Activated gamma-delta T cell treated with anti-CD3 and anti-CD28 coated beads, Interleukin-2, amount 50 U/mL, for 16 hours (primary cell): ENCODE data around the gene CMBL.
"Not testable (repeated sequence)": the region's sequence is repeated elsewhere in the genome, so short reads cannot be mapped to it uniquely, and the experiment has no call there.

Experiments
- DNase-seq: peaks from one replicate; pipeline ENCODE4 v3.0.0-alpha.2; 2020; ENCODE audit warnings: low read depth

CMBL gene

DNA sequence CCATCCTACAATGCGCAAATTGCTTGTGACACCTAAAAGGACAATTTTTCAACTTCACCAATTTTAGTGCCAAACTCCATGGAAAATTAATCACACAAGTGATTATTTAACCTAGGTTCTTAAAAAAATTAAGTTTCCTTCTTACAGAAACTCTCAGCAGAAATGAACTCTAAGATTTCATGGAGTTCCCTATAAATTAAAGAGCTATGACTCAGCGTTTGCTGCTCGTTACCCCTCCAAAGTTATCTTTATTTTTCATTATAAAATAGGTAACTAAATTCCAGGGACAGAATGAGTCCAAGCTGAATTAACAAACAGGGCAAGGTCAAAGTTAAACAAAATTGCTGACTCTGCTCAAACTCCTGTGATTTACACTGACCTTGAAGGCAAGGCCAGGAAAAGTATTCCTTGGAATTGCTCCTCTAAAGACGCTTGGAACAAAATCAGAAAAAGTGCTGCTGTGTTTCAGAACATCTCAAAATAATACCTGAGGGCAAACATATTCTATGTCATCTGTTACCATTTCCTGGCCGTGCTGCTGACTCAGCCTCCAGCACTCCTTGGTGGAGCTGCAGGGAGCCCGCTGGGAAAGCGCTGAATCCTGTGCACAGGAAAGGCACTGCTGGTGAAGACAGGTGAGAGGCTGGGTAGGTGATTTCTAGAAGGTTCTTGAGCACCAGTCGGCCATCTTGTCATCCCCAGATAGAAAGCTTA lies 2.5 kb upstream of the CMBL start:
- no peak for DNase-seq

DNA sequence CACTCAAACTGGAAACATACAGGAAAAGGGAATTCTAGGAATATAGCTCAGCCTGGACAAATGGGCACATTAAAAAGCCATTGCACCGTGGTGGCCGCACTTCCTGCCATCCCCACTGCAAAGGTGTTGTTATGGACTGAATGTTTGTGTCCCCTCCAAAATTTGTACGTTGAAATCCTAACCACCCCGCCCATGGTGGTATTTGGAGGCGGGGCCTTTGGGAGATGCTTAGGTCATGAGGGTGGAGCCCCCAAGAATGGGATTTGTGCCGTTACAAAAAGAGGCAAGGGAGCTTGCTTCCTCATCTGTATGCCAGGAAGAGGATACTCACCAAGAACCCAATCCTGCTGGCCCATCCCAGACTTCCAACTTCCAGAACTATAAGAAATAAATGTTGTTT lies 1.1 kb upstream of the CMBL start:
- DNase-seq, result no peak

DNA sequence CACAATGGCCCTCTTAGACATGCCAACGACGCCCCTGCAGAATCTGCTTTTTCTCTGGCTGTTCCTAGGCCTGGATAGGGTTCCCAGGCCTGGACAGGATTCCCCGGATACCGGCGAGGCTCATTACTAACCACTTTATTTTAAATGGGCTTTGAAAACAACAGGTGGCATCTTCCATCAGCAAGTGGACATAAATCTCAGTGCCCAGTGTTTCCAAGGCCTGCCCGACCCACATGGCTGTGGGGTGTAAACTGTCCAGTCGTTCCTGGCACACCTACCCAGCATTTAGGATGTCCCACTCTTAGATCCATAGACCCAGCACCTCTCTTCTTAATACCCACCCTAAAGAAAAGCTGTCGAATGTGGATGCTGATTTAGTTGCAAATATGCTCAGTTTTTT lies 896 bp downstream of the CMBL start:
- no peak for DNase-seq

DNA sequence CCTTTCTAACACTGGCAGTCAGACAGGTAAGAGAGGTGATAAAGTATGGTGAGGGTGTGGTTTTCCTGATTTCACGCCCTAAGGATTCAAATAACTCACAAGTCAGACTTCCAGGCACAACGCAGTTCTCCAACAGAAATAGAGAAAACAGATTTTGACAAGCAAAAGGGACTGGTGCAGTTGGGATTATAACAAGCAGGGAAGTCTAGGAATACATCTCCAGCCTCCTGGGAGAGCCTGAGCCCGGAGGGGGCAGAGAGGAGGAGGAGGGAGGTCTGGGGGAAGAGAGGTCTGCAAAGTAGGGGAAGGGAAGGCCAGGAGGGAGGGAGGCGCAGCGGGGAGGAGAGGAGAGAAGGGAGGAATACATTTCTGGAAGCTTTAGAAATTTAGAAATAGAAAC lies 1.6 kb downstream of the CMBL start:
- no peak for DNase-seq

DNA sequence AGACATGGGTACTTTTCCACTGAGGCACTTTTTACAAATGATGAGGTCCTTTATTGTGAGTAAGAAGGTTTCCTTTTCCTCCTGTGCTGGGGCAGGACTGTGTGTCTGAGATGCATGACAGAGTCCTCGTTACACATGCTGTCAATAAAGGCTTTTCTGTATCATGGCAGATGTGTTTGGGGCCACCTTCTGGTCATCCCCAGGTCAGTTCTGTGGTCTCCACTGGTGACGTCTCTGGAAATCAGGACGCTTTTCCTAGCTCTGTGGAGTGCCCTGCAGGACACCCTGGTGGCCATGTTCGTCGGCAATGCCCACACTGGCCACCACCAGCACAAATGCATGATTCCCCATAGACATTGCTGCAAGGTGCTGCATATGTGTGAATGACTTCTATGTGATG lies 2.8 kb downstream of the CMBL start:
- DNase-seq, result no peak

DNA sequence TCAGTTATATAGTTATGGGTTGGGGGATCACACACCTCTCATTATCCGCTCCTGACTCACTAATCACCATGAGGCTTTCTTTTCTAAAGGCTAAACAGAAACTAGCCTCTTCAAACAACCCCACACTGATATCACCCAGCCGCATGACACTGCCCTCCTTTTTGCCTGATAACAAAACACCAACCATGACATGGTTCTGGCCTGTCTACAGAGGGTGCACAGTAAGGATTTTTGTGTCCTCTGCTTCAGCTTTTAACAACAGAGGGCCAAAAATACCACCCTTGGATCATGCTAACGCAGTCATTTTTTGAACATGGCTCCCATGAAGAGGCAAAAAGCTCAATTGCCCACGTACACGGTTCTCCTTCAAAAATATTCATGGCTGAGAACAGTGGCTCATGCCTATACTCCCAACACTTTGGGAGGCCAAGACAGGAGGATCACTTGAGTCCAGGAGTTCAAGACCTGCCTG lies 4.0 kb downstream of the CMBL start:
- no peak for DNase-seq

DNA sequence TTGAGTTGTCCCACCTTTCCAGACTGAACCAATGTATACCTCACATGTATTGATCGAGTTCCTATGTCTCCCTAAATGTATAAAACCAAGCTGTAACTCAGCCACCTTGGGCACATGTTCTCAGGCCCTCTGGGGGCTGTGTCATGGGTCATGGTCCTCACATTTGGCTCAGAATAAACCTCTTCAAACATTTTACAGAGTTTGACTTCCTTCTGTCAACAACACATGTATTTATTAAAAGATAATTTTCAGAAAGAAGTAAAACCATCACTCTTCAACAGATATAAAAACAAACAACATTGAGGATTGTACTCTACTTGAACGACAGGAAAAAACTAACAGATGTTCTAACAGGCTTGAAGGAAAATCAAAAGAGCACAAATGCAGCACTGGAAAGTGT lies 4.5 kb downstream of the CMBL start:
- no peak for DNase-seq

DNA sequence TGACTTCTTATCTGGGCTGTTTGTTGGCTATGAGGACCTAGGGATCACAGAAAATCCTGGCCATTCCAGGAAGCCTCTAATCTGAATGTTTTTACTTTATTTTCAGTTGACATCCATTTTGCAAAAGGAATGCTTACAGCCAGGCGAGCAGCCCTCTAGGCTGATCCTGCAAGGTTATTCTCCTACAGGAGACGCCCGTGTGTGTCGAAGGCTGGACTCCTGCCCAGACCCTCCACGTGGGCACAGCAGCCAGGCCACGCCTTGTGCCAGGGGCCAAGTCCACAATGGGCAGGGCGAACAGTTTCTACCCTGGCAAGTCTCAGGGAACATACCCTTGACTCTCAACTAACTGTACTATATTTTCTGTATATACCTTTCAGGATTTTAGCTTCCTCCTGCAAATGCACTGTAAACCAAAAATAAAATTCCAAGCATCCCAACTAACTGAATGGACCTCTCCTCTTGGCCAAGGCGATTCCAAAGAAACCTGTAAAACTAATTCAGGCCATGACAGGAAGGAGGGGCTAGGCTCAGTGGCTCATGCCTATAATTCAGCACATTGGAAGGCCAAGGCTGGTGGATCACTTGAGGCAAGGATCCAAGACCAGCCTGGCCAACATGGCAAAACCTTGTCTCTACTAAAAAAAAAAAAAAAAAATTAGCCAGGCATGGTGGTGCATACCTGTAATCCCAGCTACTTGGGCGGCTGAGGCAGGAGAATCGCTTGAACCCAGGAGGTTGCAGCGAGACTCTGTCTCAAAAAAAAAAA lies 5.7 kb downstream of the CMBL start:
- no peak for DNase-seq

DNA sequence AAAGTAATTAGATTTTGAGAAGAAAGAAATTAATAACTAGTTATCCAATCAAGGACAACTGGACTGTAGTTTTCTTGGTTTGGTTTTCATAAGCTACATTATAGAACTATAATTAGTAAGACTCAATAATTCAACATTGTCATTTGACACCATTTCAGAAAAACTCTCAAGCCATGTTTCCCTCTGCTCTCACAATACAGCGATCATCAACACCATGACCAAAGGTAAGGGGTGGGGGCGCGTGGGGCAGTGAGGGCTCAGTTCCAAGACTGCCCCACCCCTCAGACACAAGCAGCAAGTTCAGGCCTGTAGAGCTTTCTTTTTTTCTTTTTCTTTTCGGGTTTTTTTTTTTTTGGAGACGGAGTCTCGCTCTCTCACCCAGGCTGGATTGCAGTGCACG lies 6.4 kb downstream of the CMBL start:
- no peak for DNase-seq

DNA sequence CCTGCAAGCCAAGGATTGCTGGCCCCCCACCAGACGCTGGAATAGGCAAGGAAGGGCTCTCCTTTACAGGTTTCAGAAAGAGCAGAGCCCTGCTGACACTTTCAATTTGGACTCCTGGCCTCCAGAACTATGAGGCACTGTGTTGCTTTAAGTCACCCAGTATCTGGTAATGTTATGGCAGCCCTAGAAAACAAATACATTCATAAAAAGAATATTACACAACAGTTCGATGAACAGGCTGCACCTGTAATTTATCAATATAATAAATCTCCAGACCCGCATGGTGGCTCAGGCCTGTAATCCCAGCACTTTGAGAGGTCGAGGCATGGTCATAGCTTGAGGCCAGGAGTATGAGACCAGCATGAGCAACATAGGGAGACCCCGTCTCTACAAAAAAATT lies 7.5 kb downstream of the CMBL start:
- DNase-seq, result no peak

DNA sequence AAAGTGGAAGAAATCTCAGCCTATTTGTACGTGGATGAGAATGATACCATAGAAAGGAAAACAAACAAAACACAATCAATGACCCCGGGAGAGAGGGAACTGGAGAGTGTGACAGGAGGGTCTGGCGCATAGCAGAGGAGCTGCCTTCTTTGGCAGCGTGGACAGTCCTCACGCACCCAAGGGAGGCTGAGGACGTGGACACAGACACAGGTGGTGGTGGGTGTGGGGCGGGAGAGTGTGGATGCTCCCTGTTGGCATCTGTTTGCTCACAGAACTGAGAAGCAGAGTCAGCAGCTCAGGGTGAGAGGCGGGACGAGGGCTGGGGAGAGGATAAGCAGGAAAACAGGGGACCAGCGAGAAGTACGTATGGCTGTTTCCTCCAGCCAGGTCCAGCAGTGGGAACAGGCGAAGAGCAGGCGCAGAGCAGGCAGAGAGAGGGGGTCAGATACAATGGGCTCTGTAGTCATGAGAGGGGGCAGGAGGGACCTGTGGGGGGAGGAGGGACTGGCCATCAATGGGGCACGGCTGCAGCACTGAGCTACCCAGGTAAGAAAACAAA lies 10.0 kb downstream of the CMBL start:
- DNase-seq, result no peak

DNA sequence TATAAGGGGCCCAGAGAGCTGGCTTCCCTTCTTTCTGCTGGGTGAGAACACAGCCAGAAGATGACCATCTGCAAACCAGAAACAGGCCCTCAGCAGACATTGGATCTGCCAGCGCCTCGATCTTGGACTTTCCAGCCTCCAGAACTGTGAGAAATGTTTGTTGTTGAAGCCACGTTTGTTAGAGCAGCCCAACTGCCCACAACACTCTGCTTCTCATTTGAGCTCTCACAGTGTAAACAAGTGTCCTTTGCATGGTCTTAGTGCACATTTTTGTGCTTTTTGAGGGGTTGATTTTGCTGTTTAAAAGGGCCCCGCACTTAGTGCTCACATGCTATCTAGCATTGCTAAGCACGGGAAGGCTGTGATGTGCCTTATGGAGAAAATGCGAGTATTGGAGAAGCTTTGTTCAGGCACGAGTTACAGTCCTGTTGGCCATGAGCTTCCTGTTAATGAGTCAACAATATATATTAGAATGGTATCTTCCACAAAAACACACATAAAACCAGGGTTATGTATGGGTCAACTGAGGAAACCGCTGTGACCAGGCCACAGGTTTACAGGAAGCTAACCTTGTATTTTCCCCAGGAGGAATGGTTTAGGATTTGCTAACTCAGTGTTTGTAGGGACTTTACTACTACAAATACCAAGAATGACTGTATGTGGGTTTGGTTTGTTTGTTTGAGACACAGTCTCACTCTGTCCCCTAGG lies 11.9 kb downstream of the CMBL start:
- no peak for DNase-seq

DNA sequence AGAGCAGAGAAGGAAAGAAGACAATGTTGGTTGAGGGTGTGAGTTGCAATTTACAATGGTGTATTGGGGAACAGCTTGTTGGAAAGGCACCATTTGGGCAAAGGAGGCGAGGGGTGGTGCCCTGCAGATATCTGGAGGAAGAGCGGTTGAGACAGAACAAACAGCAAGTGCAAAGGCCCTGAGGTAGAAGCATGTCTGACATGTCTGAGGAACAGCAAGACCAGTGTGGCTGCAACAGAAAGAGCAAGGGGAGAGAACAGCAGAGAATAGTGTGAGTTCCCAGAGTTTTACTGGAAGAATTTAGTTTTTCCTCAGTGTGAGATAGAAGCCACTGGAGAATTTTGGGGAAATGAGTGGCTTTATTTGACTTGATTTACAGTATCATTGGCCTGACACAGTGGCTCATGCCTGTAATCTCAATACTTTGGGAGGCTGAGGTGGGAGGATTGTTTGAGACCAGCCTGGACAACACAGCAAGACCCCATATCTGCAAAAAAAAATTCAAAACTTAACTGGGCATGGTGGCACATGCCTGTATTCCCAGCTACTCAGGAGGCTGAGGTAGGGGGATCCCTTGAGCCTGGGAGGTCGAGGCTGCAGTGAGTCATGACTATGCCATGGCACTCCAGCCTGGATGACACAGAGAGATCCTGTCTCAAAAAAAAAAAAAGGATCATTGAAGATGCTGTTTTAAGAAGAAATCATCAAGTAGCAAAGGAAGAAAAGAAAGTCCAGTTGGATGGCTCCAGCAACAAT lies 13.6 kb downstream of the CMBL start:
- DNase-seq, result no peak

DNA sequence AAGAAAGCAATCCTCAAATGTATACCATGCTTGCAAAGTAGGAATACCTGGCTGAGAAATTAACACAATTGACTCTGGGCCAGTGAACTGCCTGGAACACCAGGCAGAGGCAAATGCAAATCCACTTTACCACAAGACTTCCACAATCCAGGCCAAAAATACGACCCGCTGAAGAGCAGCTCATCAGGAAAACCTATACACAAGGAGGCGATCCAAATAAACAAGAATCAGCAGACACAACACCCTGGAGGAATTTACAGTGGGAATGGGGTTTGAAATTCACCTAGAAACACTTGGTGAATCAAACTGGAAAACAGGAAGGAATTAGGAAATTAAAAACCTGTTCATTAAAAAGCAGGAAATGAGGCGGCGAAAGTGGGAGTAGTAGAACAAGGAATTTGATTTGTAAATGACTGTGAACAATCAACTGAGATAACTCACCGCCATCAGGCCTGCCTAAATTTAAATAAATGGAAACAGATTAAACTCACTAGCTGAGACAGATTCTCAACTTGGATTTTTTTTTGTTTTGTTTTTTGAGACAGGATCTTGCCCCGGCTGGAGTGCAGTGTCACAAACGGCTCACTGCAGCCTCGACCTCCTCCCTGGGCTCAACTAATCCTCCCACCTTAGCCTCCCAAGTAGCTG lies 15.9 kb downstream of the CMBL start:
- no peak for DNase-seq

DNA sequence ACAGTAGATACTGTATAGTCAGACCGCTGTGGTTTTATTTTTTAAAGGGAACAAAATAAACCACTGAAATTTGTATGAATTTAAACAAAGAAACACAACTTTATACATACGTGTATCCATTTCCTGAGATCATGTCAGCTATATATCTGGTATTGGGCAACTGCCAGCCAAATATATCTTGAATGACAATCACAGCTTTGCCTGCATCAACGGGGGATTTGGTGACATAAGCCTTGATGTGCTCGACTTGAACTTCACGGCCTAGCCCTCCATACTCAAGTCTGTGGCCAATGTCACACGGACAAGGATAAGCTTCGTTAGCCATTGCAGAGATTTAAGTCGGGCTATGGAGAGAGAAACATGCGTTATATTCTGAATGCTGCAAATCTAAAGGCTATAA lies 17.3 kb downstream of the CMBL start:
- DNase-seq, result no peak

DNA sequence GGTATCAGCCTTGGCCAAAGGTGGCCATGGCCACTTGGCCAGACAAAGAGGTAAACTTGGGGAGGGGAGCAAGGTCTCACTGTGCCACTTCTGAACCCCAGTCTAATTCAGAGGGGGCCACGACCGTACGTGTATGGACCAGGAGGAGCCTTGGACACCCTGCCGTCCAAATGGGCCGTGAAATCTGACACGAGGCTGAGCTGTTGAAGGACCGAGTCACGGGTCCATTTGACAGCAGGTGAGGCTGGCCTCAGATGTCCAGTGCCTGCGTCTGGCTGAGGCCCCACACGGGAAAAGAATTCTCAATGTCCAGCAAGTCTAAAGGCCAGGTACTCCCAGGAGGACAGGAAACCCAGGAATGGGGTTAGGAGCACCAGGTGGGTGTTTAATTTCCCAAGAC lies 17.7 kb downstream of the CMBL start:
- no peak for DNase-seq

DNA sequence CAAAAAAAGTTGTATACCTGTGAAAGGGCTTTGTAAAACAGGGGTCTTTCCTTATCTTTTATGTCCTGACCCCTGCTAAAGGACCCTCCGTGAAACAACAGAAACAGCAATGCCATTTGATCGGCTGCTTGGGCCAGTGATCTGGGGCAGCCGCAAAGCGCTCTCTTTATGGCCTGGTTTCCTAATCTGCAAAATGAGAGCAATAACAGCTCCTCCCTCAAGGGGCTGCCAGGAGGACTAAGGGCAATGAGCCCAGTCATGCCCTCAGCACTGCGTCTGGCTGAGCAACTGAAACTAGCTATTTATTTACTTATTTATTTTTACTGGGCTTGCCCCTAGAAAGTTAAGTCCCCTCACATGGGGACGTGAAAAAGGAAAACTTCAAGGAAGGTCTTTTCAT lies 18.3 kb downstream of the CMBL start:
- no peak for DNase-seq

DNA sequence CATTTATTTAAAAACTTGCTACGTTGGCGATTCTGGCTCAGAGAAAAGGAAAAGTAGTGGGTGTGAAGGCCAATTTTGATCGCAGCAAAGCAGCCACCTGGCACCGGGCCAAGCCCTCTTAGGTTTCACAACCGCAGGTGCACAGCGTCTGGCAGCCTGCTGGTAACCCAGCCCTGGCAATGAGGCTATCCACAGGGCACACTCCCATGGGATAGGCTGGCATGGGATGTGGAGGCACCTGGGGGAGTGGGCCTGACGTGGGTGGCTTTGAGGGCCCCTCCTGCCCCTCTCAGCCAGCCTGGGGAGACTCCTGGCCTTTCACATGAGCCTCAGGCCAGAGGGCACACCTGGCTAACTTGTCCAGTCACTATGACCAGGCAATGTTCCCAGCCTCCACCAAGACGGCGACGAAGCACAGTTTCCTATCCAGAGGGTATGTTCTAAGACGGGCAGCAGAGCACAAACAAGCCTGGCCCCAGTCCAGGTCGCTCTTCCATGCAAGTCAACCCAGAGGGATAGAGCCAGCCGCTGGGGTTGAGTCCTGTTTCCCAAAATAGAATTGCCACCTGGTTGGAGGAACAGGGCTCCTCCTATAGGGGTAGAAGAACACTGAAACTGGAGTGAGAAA lies 19.0 kb downstream of the CMBL start:
- DNase-seq, result peak; percentile 14

DNA sequence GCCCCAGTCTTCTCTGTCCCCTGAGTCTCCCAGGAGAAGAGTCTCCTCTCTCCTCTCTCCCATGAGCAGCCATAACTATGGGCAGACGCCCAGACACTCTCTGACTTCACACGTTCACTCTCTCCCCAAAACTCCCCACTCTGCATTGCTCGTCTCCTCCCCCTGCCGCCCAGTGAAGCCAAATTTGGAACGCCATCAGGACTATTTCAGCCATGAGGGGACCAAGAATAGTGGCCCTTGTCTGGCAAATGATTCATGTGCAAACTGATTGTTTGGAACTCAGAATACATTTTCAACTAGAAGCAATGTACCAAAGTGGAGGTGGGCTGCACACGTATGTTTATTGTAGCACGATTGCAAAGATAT lies 20.9 kb downstream of the CMBL start:
- no peak for DNase-seq

DNA sequence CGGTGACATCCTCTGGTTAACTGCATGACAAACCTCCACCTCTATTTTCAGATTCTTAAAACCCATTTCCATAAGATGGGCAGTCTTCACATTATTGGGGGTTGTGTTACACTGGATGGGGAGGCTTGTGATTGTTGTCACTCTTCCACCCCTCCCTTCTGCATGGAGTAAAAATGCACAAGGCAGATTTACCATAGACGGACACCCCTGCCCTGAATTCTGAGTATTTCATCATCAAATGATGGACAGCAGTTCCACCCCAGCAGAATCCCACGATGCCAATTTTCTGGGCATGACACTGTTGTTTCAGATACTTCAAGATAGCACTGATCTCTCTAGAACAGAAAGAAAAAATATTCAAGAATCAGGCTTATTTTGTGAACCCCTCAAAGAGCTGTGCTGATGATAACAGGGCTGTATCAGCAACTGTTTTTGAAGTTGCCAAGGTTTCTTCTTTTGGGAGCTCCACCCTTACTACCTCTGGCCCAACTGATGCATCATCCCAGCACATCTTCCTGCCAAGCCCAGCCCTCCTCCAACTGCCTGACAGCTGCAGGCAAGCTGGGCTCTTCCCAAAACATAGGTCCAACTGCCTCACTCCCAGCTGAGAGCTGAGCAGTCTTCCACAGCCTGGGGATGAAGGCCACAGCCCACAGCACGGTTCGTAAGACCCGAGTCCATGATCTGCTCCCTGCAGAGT lies 21.4 kb downstream of the CMBL start:
- no peak for DNase-seq

DNA sequence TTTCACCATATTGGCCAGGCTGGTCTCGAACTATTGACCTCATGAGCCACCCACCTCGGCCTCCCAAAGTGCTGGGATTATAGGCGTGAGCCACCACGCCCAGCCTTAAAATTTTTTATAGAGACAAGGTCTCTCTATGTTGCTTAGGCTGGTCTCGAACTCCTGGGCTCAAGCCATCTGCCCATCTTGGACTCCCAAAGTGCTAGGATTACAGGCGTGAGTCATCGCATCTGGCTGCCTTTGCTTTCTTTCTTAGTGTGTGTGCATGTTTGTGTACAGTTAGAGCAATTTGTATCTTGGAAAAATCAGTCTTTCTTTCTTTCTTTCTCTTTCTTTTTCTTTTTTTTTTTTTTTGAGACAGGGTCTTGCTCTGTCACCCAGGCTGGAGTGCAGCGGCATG lies 22.3 kb downstream of the CMBL start:
- not testable (repeated sequence) for DNase-seq
